ENCODE measurements around the gene EP300.

GRCh38 chr22:41110968-41111367 lies 18.6 kb downstream of the EP300 start:
- TF ChIP-seq, protein P1, sequence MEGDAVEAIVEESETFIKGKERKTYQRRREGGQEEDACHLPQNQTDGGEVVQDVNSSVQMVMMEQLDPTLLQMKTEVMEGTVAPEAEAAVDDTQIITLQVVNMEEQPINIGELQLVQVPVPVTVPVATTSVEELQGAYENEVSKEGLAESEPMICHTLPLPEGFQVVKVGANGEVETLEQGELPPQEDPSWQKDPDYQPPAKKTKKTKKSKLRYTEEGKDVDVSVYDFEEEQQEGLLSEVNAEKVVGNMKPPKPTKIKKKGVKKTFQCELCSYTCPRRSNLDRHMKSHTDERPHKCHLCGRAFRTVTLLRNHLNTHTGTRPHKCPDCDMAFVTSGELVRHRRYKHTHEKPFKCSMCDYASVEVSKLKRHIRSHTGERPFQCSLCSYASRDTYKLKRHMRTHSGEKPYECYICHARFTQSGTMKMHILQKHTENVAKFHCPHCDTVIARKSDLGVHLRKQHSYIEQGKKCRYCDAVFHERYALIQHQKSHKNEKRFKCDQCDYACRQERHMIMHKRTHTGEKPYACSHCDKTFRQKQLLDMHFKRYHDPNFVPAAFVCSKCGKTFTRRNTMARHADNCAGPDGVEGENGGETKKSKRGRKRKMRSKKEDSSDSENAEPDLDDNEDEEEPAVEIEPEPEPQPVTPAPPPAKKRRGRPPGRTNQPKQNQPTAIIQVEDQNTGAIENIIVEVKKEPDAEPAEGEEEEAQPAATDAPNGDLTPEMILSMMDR (IDR thresholded peaks at IDR 0.05; ENCODE audit: poor library complexity) = no peak
- TF ChIP-seq EZH2phosphoT487 (IDR thresholded peaks at IDR 0.05; ENCODE audit: low read depth, severe bottlenecking, unreplicated experiment) = no peak

Data from hepatocyte (in vitro differentiated cells).